Hepatocyte (in vitro differentiated cells): Measurements from ENCODE around the gene PPP1R9A.

Experiments used
- CTCF ChIP-seq: fragments of 200-600 bp; sonication (generic); IDR thresholded peaks from 2 replicates; pipeline ENCODE4 v1.5.1; 2016; ENCODE audit warnings: antibody characterized with exemption, mild to moderate bottlenecking; ENCODE audit not compliant: poor library complexity
- EZH2 ChIP-seq: fragments of 200-600 bp; sonication (generic); IDR thresholded peaks from 2 replicates; pipeline ENCODE4 v1.6.1; 2016; ENCODE audit warnings: antibody characterized with exemption, mild to moderate bottlenecking, borderline replicate concordance
- EZH2phosphoT487 ChIP-seq: fragments of 200-600 bp; sonication (generic); IDR thresholded peaks from one replicate; pipeline ENCODE4 v1.6.1; 2018; ENCODE audit warnings: antibody characterized with exemption, mild to moderate bottlenecking, low read depth, moderate library complexity; ENCODE audit not compliant: unreplicated experiment, severe bottlenecking

- TF ChIP-seq EZH2phosphoT487 = no peak
- TF ChIP-seq CTCF = no peak
- TF ChIP-seq EZH2 = no peak
These were observed 265.0 kb downstream of the PPP1R9A start for GRCh38 chr7:95172420-95172819.
